K562 (cell line): ENCODE measurements around the gene SCYL2. TPM values are rescaled to one million over a fixed set of nuclear protein-coding genes. Genes with fewer than 3 reads are reported as not detected.
"Not testable (repeated sequence)": the region's sequence is repeated elsewhere in the genome, so short reads cannot be mapped to it uniquely, and the experiment has no call there.

ENCODE experiments used
- ATAC-seq: fragments of 200-7000 bp; cut with Tn5 transposase; 3 replicates; pipeline ENCODE4 v1.9.1; 2020; ENCODE audit warnings: moderate library complexity
- BruUV-seq: library from RNA; stranded (reverse); fragments of 400-500 nt; replicated peaks from 2 replicates; lab custom pipeline; 2021; lab: Mats Ljungman, UMichigan
- CTCF ChIA-PET: fragments of 300-600 bp; formaldehyde crosslinking; extraction: SDS; loops from one replicate; lab custom pipeline; 2021; ENCODE audit warnings: low intra/inter-chr PET ratio; lab: Yijun Ruan, JAX
- POLR2A ChIA-PET: fragments of 300-600, 350-650 bp; sonication (Branson Sonifier 250); formaldehyde crosslinking; extraction: SDS; loops from one replicate; lab custom pipeline; 2021; ENCODE audit warnings: antibody characterized with exemption, inconsistent platforms; lab: Yijun Ruan, JAX
- DNase-seq, 4 experiments: peaks; one replicate each; pipeline versions ENCODE4 v3.0.0 to v3.0.0-alpha.2; 2011 to 2018; ENCODE audit warnings: low spot score in 3 of 4, mixed read lengths in 3 of 4; ENCODE audit errors: extremely low read depth in 1 of 4
- FAIRE-seq: peaks from 2 replicates; lab custom pipeline; 2011; peaks lifted over from hg19 to GRCh38; lab: Jason Lieb, UNC
- H2AFZ ChIP-seq: 2 replicates; pipeline ENCODE4 v1.6.0; 2011; ENCODE audit warnings: low read depth, low read length, control low read depth, inconsistent platforms
- H3K27ac ChIP-seq: fragments of 200-600 bp; 3 replicates; pipeline ENCODE4 v1.8.0; 2011; ENCODE audit warnings: low read depth, mild to moderate bottlenecking, control low read depth, inconsistent platforms, low read length, moderate library complexity, mixed read lengths; ENCODE audit errors: extremely low read depth
- H3K27me3 ChIP-seq, 2 experiments: fragments of 300-600 bp in 1 of 2; 2 replicates in 1 of 2; 3 replicates in 1 of 2; pipeline versions ENCODE4 v1.6.0 to v1.8.0; 2011; ENCODE audit warnings: inconsistent platforms in 2 of 2, low read length in 2 of 2, mild to moderate bottlenecking in 1 of 2, mixed read lengths in 1 of 2, moderate library complexity in 1 of 2; ENCODE audit not compliant: control insufficient read depth in 2 of 2, insufficient read depth in 2 of 2
- H3K36me3 ChIP-seq: fragments of 300-600 bp; 3 replicates; pipeline ENCODE4 v1.8.0; 2011; ENCODE audit warnings: mild to moderate bottlenecking, low read length, inconsistent platforms; ENCODE audit not compliant: control insufficient read depth, insufficient read depth
- H3K4me1 ChIP-seq, 2 experiments: fragments of 200-600 bp in 1 of 2; replicated peaks in 1 of 2; 2 replicates in 1 of 2; 3 replicates in 1 of 2; pipeline versions ENCODE4 v1.5.1 to v1.8.0; 2011; ENCODE audit warnings: inconsistent platforms in 2 of 2, low read length in 2 of 2, mild to moderate bottlenecking in 1 of 2, mixed read lengths in 1 of 2, moderate library complexity in 1 of 2; ENCODE audit not compliant: control insufficient read depth in 2 of 2, insufficient read depth in 2 of 2
- H3K4me2 ChIP-seq: 2 replicates; pipeline ENCODE4 v1.6.1; 2011; ENCODE audit warnings: low read length, control low read depth, inconsistent platforms, mixed read lengths; ENCODE audit not compliant: insufficient read depth
- H3K4me3 ChIP-seq: fragments of 200-600 bp; sonication (generic), shearing (Covaris generic); 2 replicates; pipeline ENCODE4 v1.5.1; 2016; ENCODE audit warnings: control low read depth, inconsistent platforms
- H3K79me2 ChIP-seq: fragments of 200-600 bp; 3 replicates; pipeline ENCODE4 v1.8.0; 2011; ENCODE audit warnings: low read length, inconsistent platforms; ENCODE audit not compliant: control insufficient read depth, insufficient read depth
- H3K9ac ChIP-seq, 2 experiments: 2 replicates each; pipeline versions ENCODE4 v1.6.0 to v1.6.1; 2011; ENCODE audit warnings: low read depth in 2 of 2, low read length in 2 of 2, control low read depth in 1 of 2, inconsistent platforms in 1 of 2, mild to moderate bottlenecking in 1 of 2, mixed read lengths in 1 of 2; ENCODE audit not compliant: insufficient read depth in 1 of 2
- H3K9me1 ChIP-seq: one replicate; pipeline ENCODE4 v1.6.0; 2011; ENCODE audit warnings: inconsistent platforms, mild to moderate bottlenecking, low read length, moderate library complexity; ENCODE audit not compliant: control insufficient read depth, insufficient read depth
- H3K9me3 ChIP-seq: replicated peaks from 2 replicates; pipeline ENCODE4 v1.5.1; 2011; ENCODE audit warnings: low read depth, low read length, inconsistent platforms; ENCODE audit not compliant: control insufficient read depth, insufficient read depth
- H4K20me1 ChIP-seq: replicated peaks from 2 replicates; pipeline ENCODE4 v1.6.1; 2011; ENCODE audit warnings: low read length, inconsistent platforms, mixed read lengths; ENCODE audit not compliant: control insufficient read depth, insufficient read depth
- WGBS: fragments of 100-300 bp; shearing (Covaris generic); methylation state at CpG from one replicate; pipeline ENCODE4 v1.1.6; 2016; ENCODE audit warnings: low coverage, mixed read lengths; ENCODE audit not compliant: insufficient coverage; ENCODE audit errors: missing lambda C conversion rate; 5-methylcytosine and 5-hydroxymethylcytosine counted together
- in situ Hi-C: fragments of 300-500 bp; cut with MboI; formaldehyde crosslinking; loops from 4 replicates; pipeline ENCODE4 v1.15.0; 2018; ENCODE audit warnings: inconsistent platforms, mixed read lengths
- intact Hi-C: fragments of 100-400 bp; cut with micrococcal nuclease; formaldehyde crosslinking; loops from 2 replicates; pipeline ENCODE4 v1.14.2; 2022
- polyA plus RNA-seq, 8 experiments: library from polyadenylated mRNA; depleted of rRNA in 4 of 8; stranded (reverse) in 5 of 8; unstranded in 3 of 8; fragments of >200 nt; fragmentation: Nextera tagmentation in 2 of 8; fragmentation: Illumina TruSeq in 1 of 8; extraction: Ambion mirVana in 2 of 8; extraction: Trizol in 1 of 8; gene quantifications; 2 replicates each; pipeline versions ENCODE4 v1.2.1 to v1.2.3, GENCODE V29; 2011 to 2014; ENCODE audit warnings: inconsistent platforms in 1 of 8, missing spikeins in 1 of 8
- total RNA-seq, 7 experiments: library from RNA; depleted of rRNA in 6 of 7; stranded (reverse); fragments of >200 nt in 6 of 7; fragmentation: Illumina TruSeq in 2 of 7; extraction: Trizol in 2 of 7; gene quantifications; 2 replicates each; pipeline versions ENCODE4 v1.2.1 to v1.2.3, GENCODE V29; 2011 to 2021; ENCODE audit warnings: low replicate concordance in 1 of 7
- TF ChIP-seq, protein P1 (sequence below), 2 experiments: IDR thresholded peaks in 1 of 2; conservative IDR thresholded peaks in 1 of 2; 2 replicates each; pipeline ENCODE4 v1.6.1; 2016; ENCODE audit warnings: low read depth in 2 of 2, mild to moderate bottlenecking in 1 of 2, missing compliant biosample characterization in 1 of 2, missing genetic modification characterization in 1 of 2, moderate library complexity in 1 of 2

SCYL2 gene
- total and polyA plus RNA-seq, 9 of the 15 experiments (the other 6 are each of a cell fraction or from before 2014, with no cell fraction given): 9.9 to 49.0 (median 32.9) TPM

DNA sequence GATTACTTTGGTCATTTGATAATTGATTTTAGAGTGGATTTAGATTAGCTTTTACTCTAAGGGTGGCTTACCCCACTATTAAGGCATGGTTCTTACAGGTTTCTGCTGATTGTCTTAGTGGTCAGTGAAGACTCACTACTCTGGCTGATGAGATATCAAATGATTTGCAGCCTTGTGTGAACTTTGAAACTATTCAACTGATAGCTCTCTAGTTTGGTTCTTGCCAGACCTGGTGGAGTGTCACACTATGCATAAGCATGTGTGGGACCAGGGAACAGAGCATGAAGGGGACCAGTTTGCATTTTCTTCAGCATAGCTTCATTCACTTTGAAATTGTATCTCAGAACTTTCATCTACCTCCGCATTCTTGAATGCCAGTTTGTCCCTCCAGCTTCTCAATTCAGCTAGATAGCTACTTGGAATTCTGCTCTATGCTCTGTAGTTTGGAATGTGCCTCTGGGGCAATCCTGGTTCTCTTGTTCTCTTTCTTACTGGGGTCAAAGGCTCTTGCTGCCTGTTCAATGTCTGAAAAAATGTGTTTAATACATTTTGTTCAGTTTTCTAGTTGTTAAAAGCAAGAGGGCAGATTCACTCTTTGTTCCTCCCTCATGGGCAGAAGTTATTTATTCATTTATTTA lies 12.7 kb downstream of the SCYL2 start (continued):
- TF ChIP-seq, protein P1, sequence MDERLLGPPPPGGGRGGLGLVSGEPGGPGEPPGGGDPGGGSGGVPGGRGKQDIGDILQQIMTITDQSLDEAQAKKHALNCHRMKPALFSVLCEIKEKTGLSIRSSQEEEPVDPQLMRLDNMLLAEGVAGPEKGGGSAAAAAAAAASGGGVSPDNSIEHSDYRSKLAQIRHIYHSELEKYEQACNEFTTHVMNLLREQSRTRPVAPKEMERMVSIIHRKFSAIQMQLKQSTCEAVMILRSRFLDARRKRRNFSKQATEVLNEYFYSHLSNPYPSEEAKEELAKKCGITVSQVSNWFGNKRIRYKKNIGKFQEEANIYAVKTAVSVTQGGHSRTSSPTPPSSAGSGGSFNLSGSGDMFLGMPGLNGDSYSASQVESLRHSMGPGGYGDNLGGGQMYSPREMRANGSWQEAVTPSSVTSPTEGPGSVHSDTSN (CRISPR knock-in tag; IDR thresholded peaks at IDR 0.05; ENCODE audit: low read depth): no peak
- TF ChIP-seq, protein P1 (tag; conservative IDR thresholded peaks at IDR 0.05; ENCODE audit: low read depth): peak; percentile 32; the same call in 1 of the 2 replicates

DNA sequence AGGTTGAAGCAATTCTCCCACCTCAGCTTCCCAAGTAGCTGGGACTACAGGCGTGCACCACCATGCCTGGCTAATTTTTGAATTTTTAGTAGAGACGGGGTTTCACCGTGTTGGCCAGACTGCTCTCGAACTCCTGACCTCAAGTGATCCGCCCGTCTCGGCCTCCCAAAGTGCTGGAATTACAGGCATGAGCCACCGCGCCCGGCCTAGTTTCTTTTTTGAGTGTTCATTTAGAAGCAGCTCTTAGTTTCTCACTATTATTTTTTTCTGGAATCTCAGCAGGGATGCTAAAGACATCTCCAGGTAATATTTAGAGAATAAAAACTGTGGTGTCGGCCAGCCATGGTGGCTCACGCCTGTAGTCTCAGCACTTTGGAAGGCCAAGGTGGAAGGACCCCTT lies 17.6 kb downstream of the SCYL2 start:
- ATAC-seq, BruUV-seq, DNase-seq, FAIRE-seq, H3K9me3 ChIP-seq, H4K20me1 ChIP-seq, H3K9ac ChIP-seq, CTCF ChIA-PET, H3K4me3 ChIP-seq, intact Hi-C loops, H2AFZ ChIP-seq, H3K27ac ChIP-seq, H3K27me3 ChIP-seq, H3K4me1 ChIP-seq, H3K9me1 ChIP-seq, H3K4me2 ChIP-seq, in situ Hi-C loops: not testable (repeated sequence)
- POLR2A ChIA-PET: interaction anchor here (0.9 to 1.3 kb wide), 4 partner anchors 15 to 58 kb away, joined by 3 to 4 read pairs (median 4); partner anchors contain the start of genes DEPDC4 and SCYL2
- WGBS: 86% methylated on average over 12 of the region's 12 CpGs
- peaks cover 25% of the 10 kb centered on the region; the same call in 1 of the 3 replicates for H3K36me3 ChIP-seq
- peaks cover 34% of the 10 kb centered on the region for H3K79me2 ChIP-seq
